HG03108 (cell line): ENCODE measurements around the gene PTPRG.

Source experiments
- ATAC-seq: cut with Tn5 transposase; IDR thresholded peaks from one replicate; pipeline ENCODE4 v1.9.1; 2021; ENCODE audit warnings: moderate library complexity; ENCODE audit not compliant: unreplicated experiment

PTPRG gene

GRCh38 chr3:62159709-62160092, 598.3 kb downstream of the PTPRG start:
- ATAC-seq, result no peak

- ATAC-seq, result no peak
These were observed 600.0 kb downstream of the PTPRG start for GRCh38 chr3:62161371-62161770.

GRCh38 chr3:62164196-62164595, 602.8 kb downstream of the PTPRG start:
- ATAC-seq, result no peak

GRCh38 chr3:62164746-62165145, 603.4 kb downstream of the PTPRG start:
- ATAC-seq, result no peak

GRCh38 chr3:62167566-62168262, 606.3 kb downstream of the PTPRG start:
- ATAC-seq, result no peak

- no peak for ATAC-seq
These were observed 607.0 kb downstream of the PTPRG start for GRCh38 chr3:62168356-62168755.

GRCh38 chr3:62169906-62170660, 608.7 kb downstream of the PTPRG start:
- ATAC-seq, result no peak

GRCh38 chr3:62171789-62172188, 610.4 kb downstream of the PTPRG start:
- no peak for ATAC-seq

- no peak for ATAC-seq
These were observed 610.8 kb downstream of the PTPRG start for GRCh38 chr3:62172199-62172598.

- ATAC-seq, result no peak
These were observed 612.7 kb downstream of the PTPRG start for GRCh38 chr3:62173939-62174515.

GRCh38 chr3:62175161-62175560, 613.8 kb downstream of the PTPRG start:
- no peak for ATAC-seq

GRCh38 chr3:62178032-62178431, 616.7 kb downstream of the PTPRG start:
- no peak for ATAC-seq

GRCh38 chr3:62178739-62179600, 617.6 kb downstream of the PTPRG start:
- no peak for ATAC-seq

- ATAC-seq, result no peak
These were observed 619.1 kb downstream of the PTPRG start for GRCh38 chr3:62180514-62180913.

- no peak for ATAC-seq
These were observed 621.7 kb downstream of the PTPRG start for GRCh38 chr3:62183087-62183486.

GRCh38 chr3:62183969-62184368, 622.6 kb downstream of the PTPRG start:
- no peak for ATAC-seq

- no peak for ATAC-seq
These were observed 623.2 kb downstream of the PTPRG start for GRCh38 chr3:62184559-62184958.

- ATAC-seq, result no peak
These were observed 625.7 kb downstream of the PTPRG start for GRCh38 chr3:62187022-62187431.

GRCh38 chr3:62188681-62189375, 627.5 kb downstream of the PTPRG start:
- peak; percentile 69 for ATAC-seq

- no peak for ATAC-seq
These were observed 628.0 kb downstream of the PTPRG start for GRCh38 chr3:62189376-62189698.

- ATAC-seq, result no peak
These were observed 631.5 kb downstream of the PTPRG start for GRCh38 chr3:62192891-62193290.
